Measurements from ENCODE around the gene LYPLAL1. TPM values are rescaled to one million over a fixed set of nuclear protein-coding genes. Genes with fewer than 3 reads are reported as not detected.

LYPLAL1 gene
- 10 to 100 TPM; 11.7 to 42.7 (median 26.0) TPM for total RNA-seq

DNA sequence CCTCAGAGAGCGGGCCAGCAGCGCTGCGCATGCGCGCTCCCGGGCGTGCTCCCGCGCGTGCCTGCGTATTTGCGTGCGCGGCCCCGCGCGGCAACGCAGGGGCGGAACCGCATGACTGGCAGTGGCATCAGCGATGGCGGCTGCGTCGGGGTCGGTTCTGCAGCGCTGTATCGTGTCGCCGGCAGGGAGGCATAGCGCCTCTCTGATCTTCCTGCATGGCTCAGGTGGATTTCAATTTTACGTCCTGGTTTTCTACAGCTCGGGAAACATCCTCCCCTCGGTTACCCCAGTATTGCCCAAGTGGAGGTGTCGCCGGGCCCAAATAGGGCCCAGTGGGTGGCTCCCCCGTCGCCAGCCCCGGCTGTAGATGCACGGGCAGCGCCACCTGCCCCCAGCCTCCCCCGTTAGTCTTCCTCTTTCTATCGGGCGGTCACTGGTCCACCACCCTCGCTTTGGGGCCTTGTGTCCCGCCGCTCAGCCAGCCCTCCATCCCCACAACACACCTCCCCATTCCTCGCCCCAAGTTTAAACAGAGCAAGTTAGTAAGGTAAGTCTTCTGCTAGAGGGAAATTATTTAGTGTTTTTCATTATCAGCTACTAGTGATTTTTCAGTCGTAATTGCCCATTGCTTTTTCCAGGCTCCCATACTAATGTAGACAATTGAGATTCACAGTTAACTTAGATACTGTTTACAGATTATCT is at the start of gene LYPLAL1:
Gene LYPLAL1 (plus strand): TSS at position 121 of the 702 bp plus-strand sequence. CDS start 13 bp downstream, at position 134.
- 0 to 1% methylated on average over 36 to 48 of the region's 48 CpGs for WGBS, 2 donors
- H3K9me3 ChIP-seq = no peaks in the 10 kb centered on the region
- peak; percentile 97 to 98 for ATAC-seq (ENCODE audit: low FRiP score in 2 of 2)
- no peaks in the 10 kb centered on the region for H3K27me3 ChIP-seq
- H3K27ac ChIP-seq = peak within 1 kb of the TSS; percentile 88 to 94 (median 92)
- peaks cover 18 to 26% (median 24%) of the 10 kb centered on the region in 4 donors for H3K4me1 ChIP-seq
- TF ChIP-seq POLR2A (IDR thresholded peaks at IDR 0.05) = peak; percentile 55 to 96 (median 88)
- TF ChIP-seq, protein P1, sequence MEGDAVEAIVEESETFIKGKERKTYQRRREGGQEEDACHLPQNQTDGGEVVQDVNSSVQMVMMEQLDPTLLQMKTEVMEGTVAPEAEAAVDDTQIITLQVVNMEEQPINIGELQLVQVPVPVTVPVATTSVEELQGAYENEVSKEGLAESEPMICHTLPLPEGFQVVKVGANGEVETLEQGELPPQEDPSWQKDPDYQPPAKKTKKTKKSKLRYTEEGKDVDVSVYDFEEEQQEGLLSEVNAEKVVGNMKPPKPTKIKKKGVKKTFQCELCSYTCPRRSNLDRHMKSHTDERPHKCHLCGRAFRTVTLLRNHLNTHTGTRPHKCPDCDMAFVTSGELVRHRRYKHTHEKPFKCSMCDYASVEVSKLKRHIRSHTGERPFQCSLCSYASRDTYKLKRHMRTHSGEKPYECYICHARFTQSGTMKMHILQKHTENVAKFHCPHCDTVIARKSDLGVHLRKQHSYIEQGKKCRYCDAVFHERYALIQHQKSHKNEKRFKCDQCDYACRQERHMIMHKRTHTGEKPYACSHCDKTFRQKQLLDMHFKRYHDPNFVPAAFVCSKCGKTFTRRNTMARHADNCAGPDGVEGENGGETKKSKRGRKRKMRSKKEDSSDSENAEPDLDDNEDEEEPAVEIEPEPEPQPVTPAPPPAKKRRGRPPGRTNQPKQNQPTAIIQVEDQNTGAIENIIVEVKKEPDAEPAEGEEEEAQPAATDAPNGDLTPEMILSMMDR (IDR thresholded peaks at IDR 0.05) = peak in 5 of 6 experiments; percentile 17 to 44 (median 24)
- TF ChIP-seq EP300 (IDR thresholded peaks at IDR 0.05) = peak in 1 of 4 donors; percentile 31
- peak; percentile 95 for TF ChIP-seq POLR2AphosphoS5 (IDR thresholded peaks at IDR 0.05)
- peaks cover 0 to 3% (median 0%) of the 10 kb centered on the region in 4 donors for H3K36me3 ChIP-seq
- H3K4me3 ChIP-seq = peak within 1 kb of the TSS; percentile 66 to 80 (median 74)
- peak; percentile 92 to 99 for DNase-seq

DNA sequence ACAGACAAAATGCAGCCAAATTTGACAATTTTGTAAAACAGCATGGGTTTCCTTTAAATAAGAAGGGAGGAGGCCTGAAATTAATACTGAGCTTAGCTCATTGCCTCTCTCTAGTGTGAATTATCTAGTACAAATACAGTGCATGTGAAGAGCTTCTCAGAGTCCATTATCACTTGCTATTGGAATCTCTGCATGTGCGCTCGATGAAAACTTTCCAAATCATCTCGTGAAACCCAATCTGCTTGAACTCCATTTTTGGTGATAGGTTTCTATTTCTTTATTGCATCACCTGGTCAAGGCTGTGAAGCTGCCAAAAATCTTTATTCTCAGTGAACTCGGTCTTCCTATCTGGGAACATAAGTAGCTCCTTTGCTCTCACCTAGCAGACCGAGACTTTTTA is 49.5 kb upstream of the LYPLAL1 start:
- H3K27ac ChIP-seq = no peak overlapping the region
- no peak for DNase-seq
- H3K9me3 ChIP-seq = no peaks in the 10 kb centered on the region
- H3K4me1 ChIP-seq = peaks cover 0 to 7% (median 0%) of the 10 kb centered on the region in 4 donors
- 88 to 91% methylated on average over 5 of the region's 5 CpGs for WGBS, 2 donors
- H3K4me3 ChIP-seq = no peak overlapping the region
- ATAC-seq (ENCODE audit: low FRiP score in 2 of 2) = peak in 1 of 2 donors; percentile 55
- no peaks in the 10 kb centered on the region for H3K36me3 ChIP-seq
- TF ChIP-seq EP300 (IDR thresholded peaks at IDR 0.05) (no peak), POLR2A (IDR thresholded peaks at IDR 0.05) (no peak), POLR2AphosphoS5 (IDR thresholded peaks at IDR 0.05) (no peak)
- TF ChIP-seq, protein P1 (IDR thresholded peaks at IDR 0.05) = no peak
- H3K27me3 ChIP-seq = no peaks in the 10 kb centered on the region

DNA sequence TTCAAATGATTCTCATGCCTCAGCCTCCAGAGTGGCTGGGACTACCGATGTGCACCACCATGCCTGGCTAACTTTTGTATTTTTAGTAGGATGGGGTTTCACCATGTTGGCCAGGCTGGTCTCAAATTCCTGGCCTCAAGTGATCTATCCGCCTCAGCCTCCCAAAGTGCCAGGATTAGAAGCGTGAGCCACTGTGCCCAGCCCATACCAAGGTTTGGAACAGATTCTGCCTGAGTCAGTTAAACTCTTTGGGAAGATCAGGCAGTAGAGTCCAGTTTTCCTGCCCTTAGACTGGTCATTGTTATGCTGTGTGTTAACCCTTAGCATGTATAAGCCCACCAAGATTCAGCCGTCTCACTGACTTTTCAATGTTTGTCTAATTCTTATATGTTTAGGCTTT is 48.3 kb upstream of the LYPLAL1 start:
- Histone ChIP-seq H3K9me3 (no peaks in the 10 kb centered on the region), H3K36me3 (no peaks in the 10 kb centered on the region), H3K27me3 (no peaks in the 10 kb centered on the region), H3K4me3 (no peak overlapping the region), H3K4me1 (peaks cover 0 to 5% (median 0%) of the 10 kb centered on the region in 4 donors), H3K27ac (no peak overlapping the region)
- DNase-seq (no peak), ATAC-seq (ENCODE audit: low FRiP score in 2 of 2) (no peak)
- no peak for TF ChIP-seq POLR2A (IDR thresholded peaks at IDR 0.05)
- WGBS, 2 donors = 96 to 100% methylated on average over 4 of the region's 4 CpGs

DNA sequence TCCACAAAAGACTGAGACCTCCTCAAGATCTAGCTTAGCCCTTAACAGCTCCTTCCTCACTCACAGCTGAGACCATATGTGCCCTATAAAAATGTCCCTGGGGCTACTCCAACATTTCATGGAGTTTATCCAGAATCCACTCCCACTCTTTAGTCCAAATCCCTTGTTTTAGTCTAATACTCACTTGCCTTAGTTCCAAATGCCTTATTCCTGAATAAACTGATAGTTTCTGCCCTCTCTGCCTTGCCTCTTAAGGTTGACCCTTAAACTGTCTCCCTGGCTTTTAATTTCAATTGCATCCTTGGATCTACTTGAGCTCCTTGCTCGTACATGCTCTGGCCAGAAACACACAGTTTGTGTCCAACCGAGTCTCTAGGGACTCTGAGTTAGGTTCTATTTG is 47.3 kb upstream of the LYPLAL1 start:
- Histone ChIP-seq H3K4me3 (no peak overlapping the region), H3K27ac (no peak overlapping the region), H3K4me1 (no peaks in the 10 kb centered on the region), H3K27me3 (no peaks in the 10 kb centered on the region), H3K9me3 (no peaks in the 10 kb centered on the region), H3K36me3 (no peaks in the 10 kb centered on the region)
- DNase-seq (no peak), ATAC-seq (ENCODE audit: low FRiP score in 2 of 2) (peak in 1 of 2 donors; percentile 15)
- TF ChIP-seq, protein P1 (IDR thresholded peaks at IDR 0.05) = no peak
- TF ChIP-seq POLR2A (IDR thresholded peaks at IDR 0.05) (no peak), POLR2AphosphoS5 (IDR thresholded peaks at IDR 0.05) (no peak), EP300 (IDR thresholded peaks at IDR 0.05) (no peak)
- 68 to 75% methylated on average over 2 of the region's 2 CpGs for WGBS, 2 donors

DNA sequence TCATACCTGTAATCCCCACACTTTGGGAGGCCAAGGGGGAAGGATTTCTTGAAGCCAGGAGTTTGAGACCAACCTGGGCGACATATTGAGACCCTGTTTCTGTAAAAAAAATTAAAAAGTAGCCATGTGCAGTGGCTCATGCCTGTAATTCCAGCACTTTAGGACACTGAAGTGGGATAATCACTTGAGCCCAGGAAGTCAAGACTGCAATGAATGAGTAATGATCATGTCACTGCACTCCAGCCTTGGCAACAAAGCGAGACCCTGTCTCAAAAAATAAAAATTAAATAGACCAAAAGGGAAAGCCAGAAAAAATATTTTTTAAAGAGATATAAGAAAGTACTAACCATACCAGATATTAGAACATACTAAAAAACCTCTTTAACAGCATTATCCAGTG is 44.7 kb upstream of the LYPLAL1 start:
- TF ChIP-seq POLR2AphosphoS5 (IDR thresholded peaks at IDR 0.05) = no peak
- TF ChIP-seq EP300 (IDR thresholded peaks at IDR 0.05) = no peak
- TF ChIP-seq POLR2A (IDR thresholded peaks at IDR 0.05) = no peak
- TF ChIP-seq, protein P1 (IDR thresholded peaks at IDR 0.05) = no peak
- H3K27ac ChIP-seq = no peak overlapping the region
- no peaks in the 10 kb centered on the region for H3K27me3 ChIP-seq
- no peak overlapping the region for H3K4me3 ChIP-seq
- H3K4me1 ChIP-seq = no peaks in the 10 kb centered on the region
- H3K9me3 ChIP-seq = no peaks in the 10 kb centered on the region
- 85 to 86% methylated on average over 2 of the region's 2 CpGs for WGBS, 2 donors
- DNase-seq = no peak
- no peak for ATAC-seq (ENCODE audit: low FRiP score in 2 of 2)
- H3K36me3 ChIP-seq = no peaks in the 10 kb centered on the region
